ENCODE results near the gene ELK3. TPM values are rescaled to one million over a fixed set of nuclear protein-coding genes. Genes with fewer than 3 reads are reported as not detected.

Gene ELK3
- total and polyA plus RNA-seq, 2 of the 8 experiments (the other 6 are each of a cell fraction or from before 2014, with no cell fraction given) = 3.5 to 14.3 TPM

DNA sequence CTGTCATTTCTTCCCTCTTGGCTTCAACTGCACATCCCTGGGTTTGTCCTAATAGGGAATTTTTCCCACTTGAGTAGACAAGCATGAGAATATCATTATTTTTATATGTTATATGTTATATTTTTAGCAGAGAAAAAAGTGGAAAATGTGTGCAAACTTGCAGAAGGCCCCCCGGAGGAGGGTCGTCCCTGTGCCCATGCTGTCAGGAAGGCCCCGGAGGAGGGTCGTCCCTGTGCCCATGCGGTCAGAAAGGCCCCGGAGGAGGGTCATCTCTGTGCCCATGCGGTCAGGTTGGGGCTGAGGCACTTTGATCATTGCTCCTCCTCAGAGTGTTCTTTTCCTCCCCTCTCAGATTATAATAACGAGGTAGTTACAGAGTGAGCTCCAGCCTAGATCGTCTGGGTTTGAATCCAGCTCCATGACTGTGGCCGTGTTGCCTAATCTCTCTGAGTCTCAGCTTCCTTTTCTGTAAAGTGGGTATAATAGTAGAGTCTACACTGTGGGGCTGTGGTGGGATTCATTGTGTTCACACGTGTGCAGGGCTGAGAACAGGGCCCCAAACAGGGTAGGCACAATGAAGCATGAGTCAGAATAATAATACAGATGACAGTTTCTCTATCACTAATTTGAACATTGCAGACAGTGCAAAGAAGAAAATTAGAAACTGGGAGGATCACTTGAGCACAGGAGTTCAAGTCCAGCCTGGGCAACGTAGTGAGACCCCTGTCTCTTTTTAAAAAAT is 33.4 kb downstream of the ELK3 start:
- Histone ChIP-seq H4K20me1 (replicated peaks in 1 of 2; ENCODE audit: control insufficient read depth in 1 of 2, insufficient read depth in 2 of 2, low read length in 2 of 2) (no peaks in the 10 kb centered on the region), H3K27ac (ENCODE audit: low read depth, low read length) (no peak overlapping the region), H2AK5ac (ENCODE audit: low read depth, low read length) (no peak overlapping the region), H3K79me1 (ENCODE audit: low read depth, low read length) (peaks cover 3% of the 10 kb centered on the region), H2AFZ (ENCODE audit: low read length) (no peak overlapping the region), H3K23me2 (ENCODE audit: low read depth, low read length) (no peaks in the 10 kb centered on the region), H3K9me3 (ENCODE audit: insufficient read depth in 2 of 2, low read depth in 1 of 2, low read length in 1 of 2) (no peaks in the 10 kb centered on the region), H2BK12ac (ENCODE audit: low read depth, low read length) (no peak overlapping the region), H3K27me3 (replicated peaks in 1 of 4; ENCODE audit: control insufficient read depth in 3 of 4, extremely low read depth in 1 of 4, insufficient read depth in 3 of 4, low read length in 3 of 4) (no peaks in the 10 kb centered on the region), H3K4me3 (ENCODE audit: extremely low read depth in 1 of 4, insufficient read depth in 2 of 4, low read depth in 3 of 4, low read length in 4 of 4) (no peak overlapping the region), H3K14ac (ENCODE audit: insufficient read length) (no peak overlapping the region), H3K36me3 (ENCODE audit: control insufficient read depth in 2 of 4, insufficient read depth in 4 of 4, low read length in 3 of 4) (no peaks in the 10 kb centered on the region; a peak in 1 of 8 replicates), H4K5ac (ENCODE audit: insufficient read length, low read depth, low read length) (no peak overlapping the region), H3K18ac (ENCODE audit: extremely low read depth, low read length) (no peak overlapping the region), H3K4me2 (ENCODE audit: insufficient read depth in 1 of 2, low read depth in 2 of 2, low read length in 2 of 2) (no peak overlapping the region), H3K79me2 (ENCODE audit: control insufficient read depth in 1 of 2, insufficient read depth in 2 of 2, low read length in 2 of 2) (no peaks in the 10 kb centered on the region), H4K8ac (ENCODE audit: extremely low read depth, insufficient read depth, low read length) (peak overlapping the region; percentile 37; the same call in 1 of the 2 replicates), H2BK20ac (ENCODE audit: low read length) (no peak overlapping the region), H2BK120ac (replicated peaks; ENCODE audit: low read depth, low read length) (no peak overlapping the region), H2BK15ac (ENCODE audit: low read length) (no peak overlapping the region), H3K4me1 (replicated peaks in 1 of 4; ENCODE audit: control insufficient read depth in 3 of 4, insufficient read depth in 4 of 4, low read length in 3 of 4) (0 out of 7 replicates have a peak, but pooled peaks cover 0 to 2% (median 0%) of the 10 kb centered on the region in 4 experiments), H2BK5ac (ENCODE audit: low read depth, low read length) (no peak overlapping the region), H3K9ac (replicated peaks in 1 of 4; ENCODE audit: extremely low read depth in 1 of 4, low read depth in 3 of 4, low read length in 3 of 4) (no peak overlapping the region), H4K91ac (replicated peaks; ENCODE audit: insufficient read length, low read length) (no peak overlapping the region), H3K4ac (replicated peaks; ENCODE audit: insufficient read length, low read depth, low read length) (no peak overlapping the region), H3K56ac (replicated peaks; ENCODE audit: insufficient read length, low read depth, low read length) (no peak overlapping the region), H3K23ac (ENCODE audit: insufficient read length) (no peak overlapping the region)
- no peak for TF ChIP-seq NANOG (IDR thresholded peaks at IDR 0.05; ENCODE audit: insufficient read depth, low read depth, low read length, poor library complexity, severe bottlenecking)
- no peak for TF ChIP-seq POLR2A (IDR thresholded peaks at IDR 0.05; ENCODE audit: control extremely low read depth in 1 of 2, low read depth in 2 of 2, low read length in 2 of 2)
- DNase-seq (ENCODE audit: low read depth in 1 of 2, low spot score in 2 of 2) = no peak
- CTCF ChIA-PET (ENCODE audit: partially characterized antibody) = interaction anchor here (1.0 kb wide), 2 partner anchors 13 to 18 kb away, joined by 4 to 7 read pairs; no protein-coding TSS in a partner anchor
- WGBS, 2 experiments (ENCODE audit: extremely low coverage in 1 of 2, insufficient coverage in 1 of 2, insufficient read length in 1 of 2, insufficient replicate concordance in 2 of 2, low coverage in 1 of 2, low lambda C conversion rate in 2 of 2, missing lambda C conversion rate in 1 of 2) = 82% methylated on average over 12 of the region's 12 CpGs; no CpG with 5 or more reads in 1 of the 2 experiments
- POLR2A ChIA-PET (ENCODE audit: partially characterized antibody) = no interaction called here
- no peak for FAIRE-seq
